ENCODE measurements around the gene EFHC1.

DNA sequence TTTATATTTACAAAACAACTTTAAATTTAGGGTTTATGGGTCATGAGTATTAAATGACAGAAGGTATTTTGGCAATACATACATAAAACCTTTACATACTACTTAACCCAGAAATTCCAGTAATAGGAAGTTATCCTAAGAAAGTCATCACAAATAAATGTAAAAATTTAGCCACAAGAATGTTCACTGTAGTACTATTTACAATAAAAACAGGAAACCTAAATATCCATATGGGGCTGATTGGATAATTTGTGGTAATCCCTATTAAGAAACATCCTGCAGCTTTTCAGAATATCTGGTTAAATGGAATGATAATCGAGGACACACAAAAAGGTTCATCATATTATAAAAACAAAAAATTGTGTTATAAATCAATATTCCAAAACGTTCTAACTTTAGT lies 112.3 kb downstream of the EFHC1 start:
- TF ChIP-seq MAX (IDR thresholded peaks at IDR 0.05; ENCODE audit: low read depth, low read length), result no peak
- no peak for TF ChIP-seq POLR2A (IDR thresholded peaks at IDR 0.05; ENCODE audit: extremely low read depth, insufficient read length)

Measured in NB4 (cell line).